Caco-2 (cell line): ENCODE results near the gene TIMM17A. TPM values are rescaled to one million over a fixed set of nuclear protein-coding genes. Genes with fewer than 3 reads are reported as not detected.
A peak's percentile ranks its signal among the peaks of the same experiment; 100 is the strongest.

Experiments
- Bru-seq: library from RNA; stranded (reverse); fragments of 400-500 nt; gene quantifications from one replicate; lab custom pipeline; 2021; lab: Mats Ljungman, UMichigan
- BruChase-seq, 2 experiments: library from RNA; stranded (reverse); fragments of 400-500 nt; gene quantifications; one replicate each; lab custom pipeline; 2021; lab: Mats Ljungman, UMichigan
- BruUV-seq: library from RNA; stranded (reverse); fragments of 400-500 nt; replicated peaks from 2 replicates; lab custom pipeline; 2021; lab: Mats Ljungman, UMichigan
- CTCF ChIA-PET: fragments of 300-600 bp; sonication (Branson Sonifier 250); formaldehyde crosslinking; loops from one replicate; lab custom pipeline; 2022; ENCODE audit warnings: antibody characterized with exemption; lab: Charles Lee
- POLR2A ChIA-PET: fragments of 300-600 bp; sonication (Branson Sonifier 250); formaldehyde crosslinking; loops from one replicate; lab custom pipeline; 2022; ENCODE audit warnings: antibody characterized with exemption; lab: Charles Lee
- DNase-seq, 2 experiments: peaks; one replicate each; pipeline versions ENCODE4 v3.0.0 to v3.0.0-alpha.2; 2020 to 2022
- H3K27me3 ChIP-seq: replicated peaks from 2 replicates; pipeline ENCODE4 v1.6.0; 2011; ENCODE audit warnings: low read length; ENCODE audit not compliant: control insufficient read depth, insufficient read depth
- H3K36me3 ChIP-seq: 2 replicates; pipeline ENCODE4 v1.5.1; 2011; ENCODE audit warnings: low read length; ENCODE audit not compliant: control insufficient read depth, insufficient read depth
- H3K4me1 ChIP-seq: fragments of 250-450 bp; sonication (Bioruptor Pico); 2 replicates; pipeline ENCODE4 v1.5.1; 2020; ENCODE audit warnings: mild to moderate bottlenecking
- H3K4me3 ChIP-seq: 2 replicates; pipeline ENCODE4 v1.5.1; 2011; ENCODE audit warnings: low read depth, mild to moderate bottlenecking, control low read depth, low read length
- H3K9me3 ChIP-seq: fragments of 250-450 bp; sonication (Bioruptor Pico); 2 replicates; pipeline ENCODE4 v1.5.1; 2020; ENCODE audit warnings: mild to moderate bottlenecking, moderate library complexity
- H3K27ac Mint-ChIP-seq: one replicate; pipeline ENCODE4 v1.8.0; 2022; ENCODE audit warnings: mixed read lengths; ENCODE audit not compliant: unreplicated experiment
- H3K27me3 Mint-ChIP-seq: one replicate; pipeline ENCODE4 v1.8.0; 2022; ENCODE audit warnings: mixed read lengths; ENCODE audit not compliant: insufficient read depth, unreplicated experiment
- H3K36me3 Mint-ChIP-seq: one replicate; pipeline ENCODE4 v1.8.0; 2022; ENCODE audit warnings: mild to moderate bottlenecking, mixed read lengths; ENCODE audit not compliant: insufficient read depth, unreplicated experiment
- H3K4me1 Mint-ChIP-seq: one replicate; pipeline ENCODE4 v1.8.0; 2022; ENCODE audit warnings: low read depth, mixed read lengths; ENCODE audit not compliant: unreplicated experiment
- H3K4me3 Mint-ChIP-seq: one replicate; pipeline ENCODE4 v1.8.0; 2022; ENCODE audit warnings: mild to moderate bottlenecking, moderate library complexity, mixed read lengths; ENCODE audit not compliant: unreplicated experiment
- H3K9me3 Mint-ChIP-seq: one replicate; pipeline ENCODE4 v1.8.0; 2022; ENCODE audit warnings: mixed read lengths; ENCODE audit not compliant: unreplicated experiment
- CTCF ChIP-seq, 2 experiments: fragments of 200-600 bp in 1 of 2; IDR thresholded peaks; 1 replicate in 1 of 2; 2 replicates in 1 of 2; pipeline versions ENCODE4 v1.5.1 to v1.8.0; 2011 to 2022; ENCODE audit warnings: antibody characterized with exemption in 1 of 2, control low read depth in 1 of 2, inconsistent platforms in 1 of 2, low read depth in 1 of 2, low read length in 1 of 2, mild to moderate bottlenecking in 1 of 2, moderate library complexity in 1 of 2; ENCODE audit not compliant: insufficient read depth in 1 of 2, severe bottlenecking in 1 of 2, unreplicated experiment in 1 of 2
- intact Hi-C: fragments of 100-400 bp; cut with micrococcal nuclease; formaldehyde crosslinking; loops from one replicate; pipeline ENCODE4 v1.10.0; 2022; ENCODE audit not compliant: unreplicated experiment
- long read RNA-seq: library from polyadenylated mRNA; stranded (forward); transcript quantifications from one replicate; pipeline ENCODE4 v2.0.0, GENCODE V29; 2022
- total RNA-seq: library from RNA; stranded (reverse); gene quantifications from 2 replicates; pipeline ENCODE4 v1.2.3, GENCODE V29; 2022

TIMM17A gene
- total RNA-seq (63.7 and 64.1 TPM in 2 replicates), Bru-seq, nascent RNA (percentile 92 among the genes with signal in this experiment), BruChase-seq, experiment 1, labeled RNA remaining after a 2-hour chase (percentile 92 among the genes with signal in this experiment), BruChase-seq, experiment 2, labeled RNA remaining after a 6-hour chase (percentile 90 among the genes with signal in this experiment)
- long read RNA-seq, transcript TIMM17A-201 (6 exons, 1,659 nt) = major isoform, 136 of 156 reads
- long read RNA-seq, partial matches to known transcripts = 2 of 156 reads
- long read RNA-seq, other reads (novel, unspliced or antisense) = 17 of 156 reads

- BruUV-seq = no TSS peak
- H3K27me3 ChIP-seq = no peaks in the 10 kb centered on the region
- intact Hi-C loops = loop anchor here (1.0 to 2.0 kb wide), 2 partner anchors 9 to 28 kb away; partner anchors contain the start of genes LMOD1 and RNPEP
- no peaks in the 10 kb centered on the region for H3K9me3 ChIP-seq
- ChIA-PET POLR2A (interaction anchor here (0.5 to 1.1 kb wide), 5 partner anchors 9 to 173 kb away, joined by 3 to 12 read pairs (median 8); partner anchors contain the start of genes ELF3 and LMOD1), CTCF (no interaction called here)
- H3K4me3 ChIP-seq = peak within 1 kb of the TSS; percentile 98
- Mint-ChIP-seq H3K36me3 (peaks cover 36% of the 10 kb centered on the region), H3K9me3 (no peaks in the 10 kb centered on the region), H3K27ac (peak within 1 kb of the TSS; percentile 97), H3K4me1 (peaks cover 4% of the 10 kb centered on the region), H3K4me3 (peak within 1 kb of the TSS; percentile 84), H3K27me3 (no peaks in the 10 kb centered on the region)
- peaks cover 10% of the 10 kb centered on the region for H3K4me1 ChIP-seq
- no peaks in the 10 kb centered on the region for H3K36me3 ChIP-seq
- TF ChIP-seq CTCF (IDR thresholded peaks at IDR 0.05; ENCODE audit: insufficient read depth in 1 of 2, low read depth in 1 of 2, low read length in 1 of 2, severe bottlenecking in 1 of 2, unreplicated experiment in 1 of 2) = no peak
- DNase-seq = peak; percentile 96 to 97
These were observed at the start of gene TIMM17A for GRCh38 chr1:201955009-201955728. TSS of gene TIMM17A (plus strand) at chr1:201955503. CDS start at chr1:201955527, 24 bp downstream.

GRCh38 chr1:201906336-201906735, 49.0 kb upstream of the TIMM17A start:
- Histone ChIP-seq H3K4me3 (no peak overlapping the region), H3K9me3 (no peaks in the 10 kb centered on the region), H3K27me3 (no peaks in the 10 kb centered on the region), H3K4me1 (no peaks in the 10 kb centered on the region), H3K36me3 (no peaks in the 10 kb centered on the region)
- Mint-ChIP-seq H3K27me3 (no peaks in the 10 kb centered on the region), H3K36me3 (no peaks in the 10 kb centered on the region), H3K27ac (no peak overlapping the region), H3K9me3 (no peaks in the 10 kb centered on the region), H3K4me3 (no peak overlapping the region), H3K4me1 (no peaks in the 10 kb centered on the region)
- ChIA-PET POLR2A (no interaction called here), CTCF (no interaction called here)
- DNase-seq = no peak
- no peak for TF ChIP-seq CTCF (IDR thresholded peaks at IDR 0.05; ENCODE audit: insufficient read depth in 1 of 2, low read depth in 1 of 2, low read length in 1 of 2, severe bottlenecking in 1 of 2, unreplicated experiment in 1 of 2)
- intact Hi-C loops = no loop called here
- BruUV-seq = no TSS peak

- no peak overlapping the region for H3K4me3 ChIP-seq
- Mint-ChIP-seq H3K36me3 (no peaks in the 10 kb centered on the region), H3K27me3 (no peaks in the 10 kb centered on the region), H3K4me3 (no peak overlapping the region), H3K4me1 (no peaks in the 10 kb centered on the region), H3K9me3 (no peaks in the 10 kb centered on the region), H3K27ac (no peak overlapping the region)
- ChIA-PET POLR2A (interaction anchor here (1.0 kb wide), 1 partner anchor 19 kb away, joined by 3 read pairs; the partner anchor contains the start of gene SHISA4), CTCF (no interaction called here)
- no peaks in the 10 kb centered on the region for H3K36me3 ChIP-seq
- no peaks in the 10 kb centered on the region for H3K27me3 ChIP-seq
- no peak for TF ChIP-seq CTCF (IDR thresholded peaks at IDR 0.05; ENCODE audit: insufficient read depth in 1 of 2, low read depth in 1 of 2, low read length in 1 of 2, severe bottlenecking in 1 of 2, unreplicated experiment in 1 of 2)
- intact Hi-C loops = no loop called here
- no peaks in the 10 kb centered on the region for H3K4me1 ChIP-seq
- no peak for DNase-seq
- BruUV-seq = no TSS peak
- H3K9me3 ChIP-seq = no peaks in the 10 kb centered on the region
These were observed 47.7 kb upstream of the TIMM17A start for GRCh38 chr1:201907621-201908020.
